ENCODE results near the gene GAPDHS. TPM values are rescaled to one million over a fixed set of nuclear protein-coding genes. Genes with fewer than 3 reads are reported as not detected.

GAPDHS gene
- total and polyA plus RNA-seq, 2 of the 13 experiments (the other 11 are each of a cell fraction or from before 2014, with no cell fraction given) = not detected

DNA sequence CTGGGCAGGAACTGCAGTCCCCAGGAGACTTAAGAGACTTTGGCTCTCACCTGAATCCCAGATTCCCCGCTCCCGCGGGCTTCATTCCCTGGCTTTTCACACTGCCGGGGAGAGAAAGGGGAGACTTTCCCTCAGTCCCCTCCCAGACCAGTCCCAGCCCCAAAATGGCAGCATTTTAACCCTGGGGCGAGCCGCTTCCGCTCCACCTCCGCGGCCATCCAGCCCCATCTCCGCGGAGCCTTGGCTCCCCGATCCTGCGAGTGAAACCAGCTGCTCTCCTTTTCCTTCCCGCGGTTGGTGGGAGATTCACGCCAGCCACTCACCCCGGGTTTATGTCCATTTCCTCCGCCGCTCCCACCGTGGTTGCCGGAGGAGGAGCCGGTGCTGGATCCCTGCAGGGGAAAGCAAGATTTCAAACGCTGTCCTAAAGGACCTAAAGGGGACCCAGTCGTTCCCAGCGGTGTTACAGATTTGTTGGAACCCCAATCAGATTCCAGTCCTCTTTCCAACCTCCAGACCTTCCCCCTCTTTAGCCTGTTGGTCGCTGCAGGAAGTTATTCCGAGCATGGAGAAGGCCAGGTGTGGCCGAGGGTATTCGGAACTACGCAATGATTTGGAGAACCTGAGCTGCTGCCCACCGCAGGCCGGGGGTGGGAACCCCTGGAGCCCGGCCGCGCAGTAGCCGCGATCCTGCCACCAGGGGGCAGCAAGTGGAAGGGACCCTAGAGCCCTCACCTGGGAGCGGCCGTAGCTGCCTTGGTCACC, 23.2 kb upstream of the GAPDHS start (continued):
- TF ChIP-seq ZNF256 (CRISPR knock-in tag; conservative IDR thresholded peaks at IDR 0.05) (no peak), RAD51 (IDR thresholded peaks at IDR 0.05; ENCODE audit: borderline replicate concordance) (no peak), RXRA (CRISPR knock-in tag; IDR thresholded peaks at IDR 0.05) (peak; percentile 19; the same call in 1 of the 2 replicates), DMAP1 (CRISPR knock-in tag; IDR thresholded peaks at IDR 0.05) (peak; percentile 50; the same call in 1 of the 2 replicates), BHLHE40 (IDR thresholded peaks at IDR 0.05; ENCODE audit: low read length) (no peak), ZNF501 (CRISPR knock-in tag; IDR thresholded peaks at IDR 0.05) (peak; percentile 68), HDAC2 (CRISPR knock-in tag; IDR thresholded peaks at IDR 0.05) (peak; percentile 64), NR2C2 (CRISPR knock-in tag; IDR thresholded peaks at IDR 0.05; ENCODE audit: borderline replicate concordance) (0 out of 2 replicates have a peak, but pooled peaks have one; percentile 31), ZNF644 (CRISPR knock-in tag; IDR thresholded peaks at IDR 0.05; ENCODE audit: low read depth) (0 out of 2 replicates have a peak, but pooled peaks have one; percentile 9), ATAD3A (CRISPR knock-in tag; IDR thresholded peaks at IDR 0.05) (no peak), WIZ (CRISPR knock-in tag; IDR thresholded peaks at IDR 0.05) (0 out of 2 replicates have a peak, but pooled peaks have one; percentile 25), POLR2A (IDR thresholded peaks at IDR 0.05; ENCODE audit: insufficient read depth in 1 of 2, low read depth in 2 of 2, low read length in 2 of 2) (peak; percentile 23 to 50; a peak in 2 of 4 replicates), ZNF747 (CRISPR knock-in tag; IDR thresholded peaks at IDR 0.05; ENCODE audit: borderline replicate concordance) (no peak), HOXA3 (CRISPR knock-in tag; IDR thresholded peaks at IDR 0.05) (peak; percentile 53)
- TF ChIP-seq, protein P1, sequence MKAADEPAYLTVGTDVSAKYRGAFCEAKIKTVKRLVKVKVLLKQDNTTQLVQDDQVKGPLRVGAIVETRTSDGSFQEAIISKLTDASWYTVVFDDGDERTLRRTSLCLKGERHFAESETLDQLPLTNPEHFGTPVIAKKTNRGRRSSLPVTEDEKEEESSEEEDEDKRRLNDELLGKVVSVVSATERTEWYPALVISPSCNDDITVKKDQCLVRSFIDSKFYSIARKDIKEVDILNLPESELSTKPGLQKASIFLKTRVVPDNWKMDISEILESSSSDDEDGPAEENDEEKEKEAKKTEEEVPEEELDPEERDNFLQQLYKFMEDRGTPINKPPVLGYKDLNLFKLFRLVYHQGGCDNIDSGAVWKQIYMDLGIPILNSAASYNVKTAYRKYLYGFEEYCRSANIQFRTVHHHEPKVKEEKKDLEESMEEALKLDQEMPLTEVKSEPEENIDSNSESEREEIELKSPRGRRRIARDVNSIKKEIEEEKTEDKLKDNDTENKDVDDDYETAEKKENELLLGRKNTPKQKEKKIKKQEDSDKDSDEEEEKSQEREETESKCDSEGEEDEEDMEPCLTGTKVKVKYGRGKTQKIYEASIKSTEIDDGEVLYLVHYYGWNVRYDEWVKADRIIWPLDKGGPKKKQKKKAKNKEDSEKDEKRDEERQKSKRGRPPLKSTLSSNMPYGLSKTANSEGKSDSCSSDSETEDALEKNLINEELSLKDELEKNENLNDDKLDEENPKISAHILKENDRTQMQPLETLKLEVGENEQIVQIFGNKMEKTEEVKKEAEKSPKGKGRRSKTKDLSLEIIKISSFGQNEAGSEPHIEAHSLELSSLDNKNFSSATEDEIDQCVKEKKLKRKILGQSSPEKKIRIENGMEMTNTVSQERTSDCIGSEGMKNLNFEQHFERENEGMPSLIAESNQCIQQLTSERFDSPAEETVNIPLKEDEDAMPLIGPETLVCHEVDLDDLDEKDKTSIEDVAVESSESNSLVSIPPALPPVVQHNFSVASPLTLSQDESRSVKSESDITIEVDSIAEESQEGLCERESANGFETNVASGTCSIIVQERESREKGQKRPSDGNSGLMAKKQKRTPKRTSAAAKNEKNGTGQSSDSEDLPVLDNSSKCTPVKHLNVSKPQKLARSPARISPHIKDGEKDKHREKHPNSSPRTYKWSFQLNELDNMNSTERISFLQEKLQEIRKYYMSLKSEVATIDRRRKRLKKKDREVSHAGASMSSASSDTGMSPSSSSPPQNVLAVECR (CRISPR knock-in tag; IDR thresholded peaks at IDR 0.05; ENCODE audit: borderline replicate concordance) = peak; percentile 39; the same call in 1 of the 2 replicates
- TF ChIP-seq, protein P2, sequence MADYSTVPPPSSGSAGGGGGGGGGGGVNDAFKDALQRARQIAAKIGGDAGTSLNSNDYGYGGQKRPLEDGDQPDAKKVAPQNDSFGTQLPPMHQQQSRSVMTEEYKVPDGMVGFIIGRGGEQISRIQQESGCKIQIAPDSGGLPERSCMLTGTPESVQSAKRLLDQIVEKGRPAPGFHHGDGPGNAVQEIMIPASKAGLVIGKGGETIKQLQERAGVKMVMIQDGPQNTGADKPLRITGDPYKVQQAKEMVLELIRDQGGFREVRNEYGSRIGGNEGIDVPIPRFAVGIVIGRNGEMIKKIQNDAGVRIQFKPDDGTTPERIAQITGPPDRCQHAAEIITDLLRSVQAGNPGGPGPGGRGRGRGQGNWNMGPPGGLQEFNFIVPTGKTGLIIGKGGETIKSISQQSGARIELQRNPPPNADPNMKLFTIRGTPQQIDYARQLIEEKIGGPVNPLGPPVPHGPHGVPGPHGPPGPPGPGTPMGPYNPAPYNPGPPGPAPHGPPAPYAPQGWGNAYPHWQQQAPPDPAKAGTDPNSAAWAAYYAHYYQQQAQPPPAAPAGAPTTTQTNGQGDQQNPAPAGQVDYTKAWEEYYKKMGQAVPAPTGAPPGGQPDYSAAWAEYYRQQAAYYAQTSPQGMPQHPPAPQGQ (CRISPR knock-in tag; IDR thresholded peaks at IDR 0.05; ENCODE audit: borderline replicate concordance) = 0 out of 2 replicates have a peak, but pooled peaks have one; percentile 51
- TF ChIP-seq, protein P3, sequence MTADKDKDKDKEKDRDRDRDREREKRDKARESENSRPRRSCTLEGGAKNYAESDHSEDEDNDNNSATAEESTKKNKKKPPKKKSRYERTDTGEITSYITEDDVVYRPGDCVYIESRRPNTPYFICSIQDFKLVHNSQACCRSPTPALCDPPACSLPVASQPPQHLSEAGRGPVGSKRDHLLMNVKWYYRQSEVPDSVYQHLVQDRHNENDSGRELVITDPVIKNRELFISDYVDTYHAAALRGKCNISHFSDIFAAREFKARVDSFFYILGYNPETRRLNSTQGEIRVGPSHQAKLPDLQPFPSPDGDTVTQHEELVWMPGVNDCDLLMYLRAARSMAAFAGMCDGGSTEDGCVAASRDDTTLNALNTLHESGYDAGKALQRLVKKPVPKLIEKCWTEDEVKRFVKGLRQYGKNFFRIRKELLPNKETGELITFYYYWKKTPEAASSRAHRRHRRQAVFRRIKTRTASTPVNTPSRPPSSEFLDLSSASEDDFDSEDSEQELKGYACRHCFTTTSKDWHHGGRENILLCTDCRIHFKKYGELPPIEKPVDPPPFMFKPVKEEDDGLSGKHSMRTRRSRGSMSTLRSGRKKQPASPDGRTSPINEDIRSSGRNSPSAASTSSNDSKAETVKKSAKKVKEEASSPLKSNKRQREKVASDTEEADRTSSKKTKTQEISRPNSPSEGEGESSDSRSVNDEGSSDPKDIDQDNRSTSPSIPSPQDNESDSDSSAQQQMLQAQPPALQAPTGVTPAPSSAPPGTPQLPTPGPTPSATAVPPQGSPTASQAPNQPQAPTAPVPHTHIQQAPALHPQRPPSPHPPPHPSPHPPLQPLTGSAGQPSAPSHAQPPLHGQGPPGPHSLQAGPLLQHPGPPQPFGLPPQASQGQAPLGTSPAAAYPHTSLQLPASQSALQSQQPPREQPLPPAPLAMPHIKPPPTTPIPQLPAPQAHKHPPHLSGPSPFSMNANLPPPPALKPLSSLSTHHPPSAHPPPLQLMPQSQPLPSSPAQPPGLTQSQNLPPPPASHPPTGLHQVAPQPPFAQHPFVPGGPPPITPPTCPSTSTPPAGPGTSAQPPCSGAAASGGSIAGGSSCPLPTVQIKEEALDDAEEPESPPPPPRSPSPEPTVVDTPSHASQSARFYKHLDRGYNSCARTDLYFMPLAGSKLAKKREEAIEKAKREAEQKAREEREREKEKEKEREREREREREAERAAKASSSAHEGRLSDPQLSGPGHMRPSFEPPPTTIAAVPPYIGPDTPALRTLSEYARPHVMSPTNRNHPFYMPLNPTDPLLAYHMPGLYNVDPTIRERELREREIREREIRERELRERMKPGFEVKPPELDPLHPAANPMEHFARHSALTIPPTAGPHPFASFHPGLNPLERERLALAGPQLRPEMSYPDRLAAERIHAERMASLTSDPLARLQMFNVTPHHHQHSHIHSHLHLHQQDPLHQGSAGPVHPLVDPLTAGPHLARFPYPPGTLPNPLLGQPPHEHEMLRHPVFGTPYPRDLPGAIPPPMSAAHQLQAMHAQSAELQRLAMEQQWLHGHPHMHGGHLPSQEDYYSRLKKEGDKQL (CRISPR knock-in tag; IDR thresholded peaks at IDR 0.05; ENCODE audit: low read depth) = 0 out of 2 replicates have a peak, but pooled peaks have one; percentile 30
